ENCODE results near the gene ZBTB7A.
"Not testable (repeated sequence)": the region's sequence is repeated elsewhere in the genome, so short reads cannot be mapped to it uniquely, and the experiment has no call there.

- TF ChIP-seq CREM (CRISPR knock-in tag; IDR thresholded peaks at IDR 0.05); CTCF (IDR thresholded peaks at IDR 0.05): not testable (repeated sequence)
Measured at GRCh38 chr19:4000798-4001197, 65.9 kb downstream of the ZBTB7A start.
